HG03175 (cell line): Measurements from ENCODE around the gene TBPL1.
"Not testable (repeated sequence)": the region's sequence is repeated elsewhere in the genome, so short reads cannot be mapped to it uniquely, and the experiment has no call there.

Source experiments
- ATAC-seq: cut with Tn5 transposase; IDR thresholded peaks from one replicate; pipeline ENCODE4 v1.9.1; 2021; ENCODE audit warnings: mild to moderate bottlenecking, moderate library complexity; ENCODE audit not compliant: unreplicated experiment

Gene TBPL1

GRCh38 chr6:133969921-133970295, 16.9 kb downstream of the TBPL1 start:
- ATAC-seq = no peak

- no peak for ATAC-seq
Measured at GRCh38 chr6:133971861-133972260, 18.8 kb downstream of the TBPL1 start.

- ATAC-seq = no peak
Measured at GRCh38 chr6:133972388-133972787, 19.4 kb downstream of the TBPL1 start.

DNA sequence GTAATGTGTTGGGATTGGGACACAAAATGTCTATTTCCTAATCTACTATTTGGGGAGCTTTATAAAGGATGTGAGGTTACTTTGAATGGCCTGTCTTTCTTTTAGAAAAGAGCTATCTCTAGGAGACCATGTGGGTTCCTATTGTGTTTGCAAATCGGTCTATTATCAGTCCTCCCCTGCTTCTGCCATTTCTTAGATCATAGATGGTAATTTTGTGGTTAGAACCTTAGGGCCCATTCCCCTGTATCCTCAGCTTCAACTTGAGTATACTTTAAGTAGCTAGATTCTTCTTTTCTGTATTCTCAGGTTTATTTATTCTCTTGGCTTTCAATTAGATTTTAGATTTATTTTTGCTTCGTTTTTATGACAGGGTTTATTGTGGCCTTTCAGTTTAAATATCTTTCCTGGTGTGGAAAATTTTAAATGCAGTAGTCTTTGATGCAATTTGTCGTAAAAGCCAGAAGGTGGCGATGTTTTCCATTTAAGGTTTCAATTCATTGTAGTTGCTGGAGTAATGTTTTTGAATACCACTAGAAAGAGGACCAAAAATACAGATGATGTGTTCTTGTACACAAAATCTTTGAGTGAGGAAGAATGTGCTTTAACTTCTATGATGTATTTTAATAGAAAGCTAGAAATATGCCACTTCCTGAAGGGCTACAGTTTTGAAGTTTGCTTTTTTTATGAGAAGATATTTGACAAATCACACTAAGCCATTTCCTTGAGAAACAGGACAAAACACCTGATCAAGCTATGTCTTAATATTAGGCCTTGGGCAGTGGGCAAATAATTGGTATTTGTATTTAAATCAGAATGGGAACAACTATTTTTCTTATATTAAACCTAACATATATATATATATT, 20.3 kb downstream of the TBPL1 start:
- ATAC-seq = peak; percentile 67

DNA sequence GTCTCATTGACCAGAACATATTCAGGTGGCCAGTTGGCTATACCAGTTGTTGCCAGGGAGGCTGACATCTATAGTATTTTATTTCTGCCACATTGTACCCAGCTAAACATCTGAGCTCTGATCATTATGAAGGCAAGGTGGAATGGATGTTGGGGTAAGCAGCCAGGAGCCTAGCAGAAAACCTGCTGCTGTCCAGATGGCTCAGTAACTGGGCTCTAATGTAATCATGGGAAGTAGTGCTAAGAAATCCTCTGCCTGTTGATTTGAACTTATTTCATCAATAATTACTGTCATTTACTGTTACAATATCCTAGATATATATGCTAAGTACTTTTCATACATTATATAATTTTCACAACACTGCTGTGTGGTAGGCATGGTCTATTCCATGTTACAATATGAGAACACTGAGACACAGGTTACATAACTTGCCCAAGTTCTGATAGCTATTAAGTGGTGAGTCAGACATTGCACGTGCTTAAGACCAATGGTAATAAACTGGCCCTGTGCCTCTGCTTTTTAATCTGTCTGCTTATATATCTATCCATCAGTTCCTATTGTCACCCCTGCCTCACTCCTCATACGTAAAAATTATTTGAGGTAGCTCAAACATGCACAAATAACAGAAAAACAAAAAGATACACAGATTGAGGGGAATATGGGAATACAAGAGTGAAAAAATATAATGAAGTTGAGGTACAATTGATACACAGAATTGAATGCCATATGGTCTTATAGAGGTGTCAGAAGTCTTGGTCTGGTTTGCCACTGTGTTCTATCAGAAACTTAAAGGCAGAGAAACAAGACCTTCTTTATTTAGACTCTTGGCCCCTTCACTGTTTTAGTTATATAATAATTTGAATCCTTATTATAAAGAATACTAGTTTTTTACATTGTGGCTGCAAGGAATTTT, 25.2 kb downstream of the TBPL1 start:
- no peak for ATAC-seq

DNA sequence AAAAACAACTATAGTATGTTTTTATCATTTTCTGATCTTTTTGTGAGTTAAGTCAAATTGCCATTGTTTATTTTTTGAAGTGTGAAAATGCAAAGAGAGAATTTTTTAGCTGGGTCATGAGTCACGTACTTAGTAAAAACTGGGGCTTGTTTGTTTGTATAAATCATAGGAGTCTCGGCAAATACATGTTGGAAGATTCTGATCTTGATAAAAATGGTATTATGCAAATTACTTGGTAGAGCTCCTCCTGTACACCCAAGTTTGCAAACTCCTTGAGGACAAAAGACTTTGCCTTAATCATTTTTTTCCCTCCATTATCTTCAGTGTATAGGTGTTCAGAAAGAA, 25.8 kb downstream of the TBPL1 start:
- no peak for ATAC-seq

- not testable (repeated sequence) for ATAC-seq
Measured at GRCh38 chr6:133979269-133979963, 26.4 kb downstream of the TBPL1 start.

DNA sequence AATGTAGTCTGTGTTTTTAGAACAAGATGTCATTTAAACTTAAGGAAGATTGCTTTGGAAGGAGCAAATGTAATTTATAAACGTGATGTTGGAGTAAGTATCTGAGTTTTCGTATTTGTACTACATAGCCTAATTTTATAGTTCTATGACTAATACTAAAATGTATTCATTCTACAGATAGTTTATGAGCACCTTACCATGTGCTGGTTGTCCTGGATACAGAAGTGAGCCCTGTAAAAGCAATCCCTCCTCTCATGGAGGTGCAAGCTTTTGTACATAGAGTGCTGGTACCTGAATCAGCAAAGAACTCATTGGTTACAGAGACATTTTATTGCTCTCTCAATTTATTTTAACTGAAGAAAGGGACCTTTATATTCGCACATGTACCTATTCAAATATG, 27.1 kb downstream of the TBPL1 start:
- ATAC-seq = no peak

GRCh38 chr6:133983099-133983939, 30.3 kb downstream of the TBPL1 start:
- no peak for ATAC-seq

DNA sequence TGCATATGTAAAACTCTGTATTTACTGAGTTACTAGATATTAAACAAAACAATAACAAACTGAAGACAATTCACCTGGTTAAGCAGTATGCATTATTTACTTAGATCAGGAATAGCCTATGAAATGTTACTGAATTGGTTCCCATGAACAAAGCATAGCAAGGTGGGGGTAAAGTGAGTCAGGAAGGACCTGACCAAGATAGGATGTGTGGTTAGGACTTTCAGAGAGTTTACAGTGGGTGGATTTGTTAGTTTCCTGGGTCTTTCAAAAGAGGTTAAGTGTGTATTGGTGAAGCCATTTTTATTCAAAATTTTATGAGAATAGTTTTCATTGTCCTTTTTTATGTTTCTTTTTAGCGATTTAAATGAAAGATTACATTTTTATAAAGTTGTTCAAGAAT, 32.9 kb downstream of the TBPL1 start:
- no peak for ATAC-seq

DNA sequence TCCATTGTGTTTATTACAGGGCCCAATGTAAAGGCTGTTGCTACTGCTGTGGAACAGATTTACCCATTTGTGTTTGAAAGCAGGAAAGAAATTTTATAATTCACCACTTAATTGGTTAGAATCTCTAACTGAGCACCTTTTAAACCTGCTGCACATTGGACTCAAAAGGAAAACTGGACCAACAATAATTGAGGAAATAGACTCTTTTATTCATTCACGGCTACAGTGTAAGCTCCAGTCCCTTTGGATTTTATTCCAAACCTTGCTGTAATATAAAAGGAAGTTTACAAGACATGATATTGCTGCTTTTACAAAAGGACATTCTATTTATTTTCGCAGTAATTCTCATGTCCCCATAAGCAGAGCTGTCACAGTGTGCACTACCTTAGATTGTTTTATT, 33.9 kb downstream of the TBPL1 start:
- no peak for ATAC-seq

DNA sequence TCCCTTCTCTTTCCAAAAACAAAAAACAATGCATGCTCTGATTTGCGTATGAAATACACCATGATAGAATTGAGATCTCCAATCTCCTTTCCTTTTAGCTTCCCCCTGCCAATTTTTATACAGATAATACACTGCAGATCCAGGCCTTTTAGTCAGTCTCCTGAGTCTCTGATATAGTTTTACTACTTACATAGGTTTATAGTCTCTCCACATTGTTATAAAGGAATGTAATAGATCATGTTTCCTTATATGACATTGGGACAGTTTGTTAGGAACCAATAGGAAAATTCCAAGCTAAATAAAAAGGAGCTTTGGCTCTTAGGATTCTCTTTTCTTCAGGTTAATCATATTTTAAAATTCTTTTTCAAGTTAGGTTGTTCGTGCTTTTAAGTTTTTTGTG, 36.5 kb downstream of the TBPL1 start:
- ATAC-seq = no peak

DNA sequence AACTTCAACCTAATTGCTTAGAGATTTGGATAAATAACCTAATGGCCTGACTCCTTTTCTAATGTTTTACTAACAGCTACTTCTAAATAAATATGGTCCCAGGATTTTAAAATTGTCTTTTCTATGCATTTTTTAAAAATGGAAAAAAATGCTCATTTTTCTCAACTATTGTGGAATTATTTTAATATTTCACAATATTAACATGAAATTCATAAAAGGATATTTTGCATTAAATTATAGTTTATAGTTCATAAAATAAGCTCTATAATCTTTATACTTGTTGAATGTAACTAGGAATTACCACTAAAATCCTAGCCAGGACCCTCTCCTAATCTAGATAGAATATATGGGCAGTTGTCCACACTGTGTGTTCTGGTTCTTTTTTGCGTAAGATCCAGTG, 37.3 kb downstream of the TBPL1 start:
- ATAC-seq = no peak

- no peak for ATAC-seq
Measured at GRCh38 chr6:133991096-133991593, 38.1 kb downstream of the TBPL1 start.

- ATAC-seq = no peak
Measured at GRCh38 chr6:133992992-133993680, 40.1 kb downstream of the TBPL1 start.

DNA sequence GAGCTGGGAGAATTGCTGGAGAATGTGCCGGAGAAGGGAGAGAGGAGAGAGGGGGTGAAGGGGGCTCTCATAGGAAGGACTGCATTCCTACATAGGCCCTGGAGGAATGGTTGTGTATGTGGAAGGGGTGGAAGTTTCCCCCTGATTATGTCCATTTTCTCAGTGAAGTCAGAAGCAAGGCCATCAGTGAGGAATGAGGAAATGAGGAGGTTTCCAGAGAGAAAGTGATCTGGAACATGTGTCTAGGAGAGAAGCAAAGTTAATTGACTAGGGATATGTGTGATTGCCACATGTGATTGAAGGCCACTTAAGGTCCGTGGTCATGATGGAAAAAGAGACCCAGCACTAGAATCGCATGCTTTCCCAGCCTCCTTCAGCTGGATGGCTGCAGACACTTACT, 42.3 kb downstream of the TBPL1 start:
- no peak for ATAC-seq

DNA sequence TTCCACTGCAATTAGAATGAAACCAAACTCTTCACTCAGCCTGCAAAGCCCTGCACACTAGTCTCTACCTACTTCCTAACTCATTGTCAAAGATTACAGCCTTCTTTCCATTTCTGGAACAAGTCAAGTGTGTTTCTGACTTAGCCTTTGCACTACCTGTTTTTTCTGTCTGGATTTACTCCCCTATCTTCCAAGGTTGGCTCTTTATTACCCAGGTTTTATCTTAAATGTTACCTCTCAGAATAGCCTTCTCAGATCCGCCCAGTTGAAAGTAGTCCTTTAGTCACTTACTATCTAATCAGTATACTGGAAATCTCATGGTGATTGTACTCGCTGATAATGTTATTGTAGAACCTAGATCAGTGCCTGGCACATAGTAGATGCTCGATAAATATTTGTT, 42.7 kb downstream of the TBPL1 start:
- ATAC-seq = no peak

GRCh38 chr6:133997267-133997666, 44.2 kb downstream of the TBPL1 start:
- no peak for ATAC-seq

DNA sequence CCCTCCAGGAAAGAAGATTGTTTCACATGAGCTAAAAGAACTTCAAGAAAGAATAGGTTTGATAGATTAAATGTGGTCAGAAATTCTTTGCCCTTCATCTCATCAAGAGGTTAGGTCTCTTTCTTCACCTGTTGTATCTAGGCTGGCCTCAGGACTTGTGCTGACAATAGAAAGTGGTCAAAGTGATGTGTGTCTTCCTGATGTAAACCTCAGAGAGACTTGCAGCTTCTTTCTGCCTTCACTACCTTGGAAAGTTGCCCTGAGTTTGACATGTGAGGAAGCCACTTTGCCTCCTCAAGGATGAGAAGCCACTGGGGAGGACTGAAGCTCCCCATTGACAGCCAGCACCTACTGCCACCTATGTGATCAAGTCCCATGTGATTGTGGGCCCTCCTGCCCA, 46.3 kb downstream of the TBPL1 start:
- ATAC-seq = no peak

- no peak for ATAC-seq
Measured at GRCh38 chr6:134000443-134000842, 47.4 kb downstream of the TBPL1 start.
